Caco-2 (cell line): ENCODE results near the gene LBHD2. TPM values are rescaled to one million over a fixed set of nuclear protein-coding genes. Genes with fewer than 3 reads are reported as not detected.

Source experiments
- BruUV-seq: library from RNA; stranded (reverse); fragments of 400-500 nt; replicated peaks from 2 replicates; lab custom pipeline; 2021; lab: Mats Ljungman, UMichigan
- CTCF ChIA-PET: fragments of 300-600 bp; sonication (Branson Sonifier 250); formaldehyde crosslinking; loops from one replicate; lab custom pipeline; 2022; ENCODE audit warnings: antibody characterized with exemption; lab: Charles Lee
- POLR2A ChIA-PET: fragments of 300-600 bp; sonication (Branson Sonifier 250); formaldehyde crosslinking; loops from one replicate; lab custom pipeline; 2022; ENCODE audit warnings: antibody characterized with exemption; lab: Charles Lee
- DNase-seq, 2 experiments: peaks; one replicate each; pipeline versions ENCODE4 v3.0.0 to v3.0.0-alpha.2; 2020 to 2022
- H3K27me3 ChIP-seq: replicated peaks from 2 replicates; pipeline ENCODE4 v1.6.0; 2011; ENCODE audit warnings: low read length; ENCODE audit not compliant: control insufficient read depth, insufficient read depth
- H3K36me3 ChIP-seq: 2 replicates; pipeline ENCODE4 v1.5.1; 2011; ENCODE audit warnings: low read length; ENCODE audit not compliant: control insufficient read depth, insufficient read depth
- H3K4me1 ChIP-seq: fragments of 250-450 bp; sonication (Bioruptor Pico); 2 replicates; pipeline ENCODE4 v1.5.1; 2020; ENCODE audit warnings: mild to moderate bottlenecking
- H3K4me3 ChIP-seq: 2 replicates; pipeline ENCODE4 v1.5.1; 2011; ENCODE audit warnings: low read depth, mild to moderate bottlenecking, control low read depth, low read length
- H3K9me3 ChIP-seq: fragments of 250-450 bp; sonication (Bioruptor Pico); 2 replicates; pipeline ENCODE4 v1.5.1; 2020; ENCODE audit warnings: mild to moderate bottlenecking, moderate library complexity
- H3K27ac Mint-ChIP-seq: one replicate; pipeline ENCODE4 v1.8.0; 2022; ENCODE audit warnings: mixed read lengths; ENCODE audit not compliant: unreplicated experiment
- H3K27me3 Mint-ChIP-seq: one replicate; pipeline ENCODE4 v1.8.0; 2022; ENCODE audit warnings: mixed read lengths; ENCODE audit not compliant: insufficient read depth, unreplicated experiment
- H3K36me3 Mint-ChIP-seq: one replicate; pipeline ENCODE4 v1.8.0; 2022; ENCODE audit warnings: mild to moderate bottlenecking, mixed read lengths; ENCODE audit not compliant: insufficient read depth, unreplicated experiment
- H3K4me1 Mint-ChIP-seq: one replicate; pipeline ENCODE4 v1.8.0; 2022; ENCODE audit warnings: low read depth, mixed read lengths; ENCODE audit not compliant: unreplicated experiment
- H3K4me3 Mint-ChIP-seq: one replicate; pipeline ENCODE4 v1.8.0; 2022; ENCODE audit warnings: mild to moderate bottlenecking, moderate library complexity, mixed read lengths; ENCODE audit not compliant: unreplicated experiment
- H3K9me3 Mint-ChIP-seq: one replicate; pipeline ENCODE4 v1.8.0; 2022; ENCODE audit warnings: mixed read lengths; ENCODE audit not compliant: unreplicated experiment
- intact Hi-C: fragments of 100-400 bp; cut with micrococcal nuclease; formaldehyde crosslinking; loops from one replicate; pipeline ENCODE4 v1.10.0; 2022; ENCODE audit not compliant: unreplicated experiment
- total RNA-seq: library from RNA; stranded (reverse); gene quantifications from 2 replicates; pipeline ENCODE4 v1.2.3, GENCODE V29; 2022
- TF ChIP-seq, protein P1 (sequence below), 2 experiments: fragments of 200-600 bp in 1 of 2; IDR thresholded peaks; 1 replicate in 1 of 2; 2 replicates in 1 of 2; pipeline versions ENCODE4 v1.5.1 to v1.8.0; 2011 to 2022; ENCODE audit warnings: antibody characterized with exemption in 1 of 2, control low read depth in 1 of 2, inconsistent platforms in 1 of 2, low read depth in 1 of 2, low read length in 1 of 2, mild to moderate bottlenecking in 1 of 2, moderate library complexity in 1 of 2; ENCODE audit not compliant: insufficient read depth in 1 of 2, severe bottlenecking in 1 of 2, unreplicated experiment in 1 of 2

The LBHD2 gene
- total RNA-seq, 1 experiment from 2014 or later, result not detected

DNA sequence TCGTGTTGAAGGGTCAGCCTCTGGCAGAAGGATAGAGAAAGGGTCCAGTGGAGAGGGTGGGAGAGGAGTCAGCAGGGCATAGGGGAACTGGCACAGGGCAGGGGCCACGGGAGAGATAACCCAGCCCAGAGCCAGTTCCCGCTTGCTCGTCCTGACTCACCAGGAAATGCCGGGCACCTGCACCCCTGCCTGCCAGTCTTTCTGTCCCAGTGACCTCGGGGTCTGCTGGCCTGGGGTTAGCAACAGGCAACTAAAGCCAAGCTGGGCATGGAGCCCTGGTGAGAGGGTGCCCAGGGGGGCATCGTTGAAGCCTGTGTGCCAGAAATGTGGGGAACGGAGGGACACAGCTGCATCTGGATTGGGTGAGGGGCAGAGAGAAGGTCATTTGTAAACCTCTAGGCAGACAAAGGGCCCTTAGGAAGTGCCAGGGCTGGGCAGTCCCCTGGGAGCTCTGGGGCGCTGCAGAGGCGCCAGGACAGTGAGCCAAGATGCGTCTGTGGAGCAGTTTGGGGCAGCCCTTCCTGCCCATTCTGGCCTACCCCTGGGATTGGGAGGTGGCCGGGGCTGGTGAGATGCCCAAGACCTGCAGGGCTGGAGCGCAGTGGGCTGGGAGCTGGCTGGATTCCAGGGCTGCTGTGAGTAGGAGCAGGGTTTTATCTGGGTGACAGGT, 44.8 kb downstream of the LBHD2 start:
- H3K27me3 ChIP-seq, result no peaks in the 10 kb centered on the region
- peaks cover 6% of the 10 kb centered on the region for H3K4me1 Mint-ChIP-seq
- no TSS peak for BruUV-seq
- H3K27me3 Mint-ChIP-seq, result no peaks in the 10 kb centered on the region
- DNase-seq, result no peak
- intact Hi-C loops, result loop anchor here (5.0 kb wide), 1 partner anchor 59 kb away; no protein-coding TSS in a partner anchor
- H3K27ac Mint-ChIP-seq, result no peak overlapping the region
- H3K4me3 Mint-ChIP-seq, result no peak overlapping the region
- POLR2A ChIA-PET, result no interaction called here
- CTCF ChIA-PET, result interaction anchor here (0.6 to 3.1 kb wide), 3 partner anchors 24 to 169 kb away, joined by 6 to 26 read pairs (median 11); no protein-coding TSS in a partner anchor
- no peaks in the 10 kb centered on the region for H3K9me3 Mint-ChIP-seq
- H3K9me3 ChIP-seq, result no peaks in the 10 kb centered on the region
- no peaks in the 10 kb centered on the region for H3K36me3 ChIP-seq
- H3K36me3 Mint-ChIP-seq, result no peaks in the 10 kb centered on the region
- TF ChIP-seq, protein P1, sequence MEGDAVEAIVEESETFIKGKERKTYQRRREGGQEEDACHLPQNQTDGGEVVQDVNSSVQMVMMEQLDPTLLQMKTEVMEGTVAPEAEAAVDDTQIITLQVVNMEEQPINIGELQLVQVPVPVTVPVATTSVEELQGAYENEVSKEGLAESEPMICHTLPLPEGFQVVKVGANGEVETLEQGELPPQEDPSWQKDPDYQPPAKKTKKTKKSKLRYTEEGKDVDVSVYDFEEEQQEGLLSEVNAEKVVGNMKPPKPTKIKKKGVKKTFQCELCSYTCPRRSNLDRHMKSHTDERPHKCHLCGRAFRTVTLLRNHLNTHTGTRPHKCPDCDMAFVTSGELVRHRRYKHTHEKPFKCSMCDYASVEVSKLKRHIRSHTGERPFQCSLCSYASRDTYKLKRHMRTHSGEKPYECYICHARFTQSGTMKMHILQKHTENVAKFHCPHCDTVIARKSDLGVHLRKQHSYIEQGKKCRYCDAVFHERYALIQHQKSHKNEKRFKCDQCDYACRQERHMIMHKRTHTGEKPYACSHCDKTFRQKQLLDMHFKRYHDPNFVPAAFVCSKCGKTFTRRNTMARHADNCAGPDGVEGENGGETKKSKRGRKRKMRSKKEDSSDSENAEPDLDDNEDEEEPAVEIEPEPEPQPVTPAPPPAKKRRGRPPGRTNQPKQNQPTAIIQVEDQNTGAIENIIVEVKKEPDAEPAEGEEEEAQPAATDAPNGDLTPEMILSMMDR (IDR thresholded peaks at IDR 0.05; ENCODE audit: insufficient read depth in 1 of 2, low read depth in 1 of 2, low read length in 1 of 2, severe bottlenecking in 1 of 2, unreplicated experiment in 1 of 2), result no peak
- peaks cover 7% of the 10 kb centered on the region for H3K4me1 ChIP-seq
- H3K4me3 ChIP-seq, result no peak overlapping the region

- intact Hi-C loops, result loop anchor here (5.0 kb wide), 1 partner anchor 58 kb away; no protein-coding TSS in a partner anchor
- DNase-seq, result peak in 1 of 2 experiments; percentile 48
- TF ChIP-seq, protein P1 (IDR thresholded peaks at IDR 0.05; ENCODE audit: insufficient read depth in 1 of 2, low read depth in 1 of 2, low read length in 1 of 2, severe bottlenecking in 1 of 2, unreplicated experiment in 1 of 2), result no peak
- H3K4me1 Mint-ChIP-seq, result peaks cover 6% of the 10 kb centered on the region
- Histone ChIP-seq H3K4me3 (no peak overlapping the region), H3K4me1 (peaks cover 7% of the 10 kb centered on the region), H3K36me3 (no peaks in the 10 kb centered on the region), H3K9me3 (no peaks in the 10 kb centered on the region), H3K27me3 (no peaks in the 10 kb centered on the region)
- H3K4me3 Mint-ChIP-seq, result no peak overlapping the region
- H3K9me3 Mint-ChIP-seq, result no peaks in the 10 kb centered on the region
- CTCF ChIA-PET, result interaction anchor here (0.6 to 0.7 kb wide), 3 partner anchors 26 to 364 kb away, joined by 3 to 6 read pairs (median 3); no protein-coding TSS in a partner anchor
- H3K36me3 Mint-ChIP-seq, result no peaks in the 10 kb centered on the region
- BruUV-seq, result no TSS peak
- POLR2A ChIA-PET, result no interaction called here
- no peak overlapping the region for H3K27ac Mint-ChIP-seq
- H3K27me3 Mint-ChIP-seq, result no peaks in the 10 kb centered on the region
Measured at GRCh38 chr14:103129301-103130016, 45.4 kb downstream of the LBHD2 start.

DNA sequence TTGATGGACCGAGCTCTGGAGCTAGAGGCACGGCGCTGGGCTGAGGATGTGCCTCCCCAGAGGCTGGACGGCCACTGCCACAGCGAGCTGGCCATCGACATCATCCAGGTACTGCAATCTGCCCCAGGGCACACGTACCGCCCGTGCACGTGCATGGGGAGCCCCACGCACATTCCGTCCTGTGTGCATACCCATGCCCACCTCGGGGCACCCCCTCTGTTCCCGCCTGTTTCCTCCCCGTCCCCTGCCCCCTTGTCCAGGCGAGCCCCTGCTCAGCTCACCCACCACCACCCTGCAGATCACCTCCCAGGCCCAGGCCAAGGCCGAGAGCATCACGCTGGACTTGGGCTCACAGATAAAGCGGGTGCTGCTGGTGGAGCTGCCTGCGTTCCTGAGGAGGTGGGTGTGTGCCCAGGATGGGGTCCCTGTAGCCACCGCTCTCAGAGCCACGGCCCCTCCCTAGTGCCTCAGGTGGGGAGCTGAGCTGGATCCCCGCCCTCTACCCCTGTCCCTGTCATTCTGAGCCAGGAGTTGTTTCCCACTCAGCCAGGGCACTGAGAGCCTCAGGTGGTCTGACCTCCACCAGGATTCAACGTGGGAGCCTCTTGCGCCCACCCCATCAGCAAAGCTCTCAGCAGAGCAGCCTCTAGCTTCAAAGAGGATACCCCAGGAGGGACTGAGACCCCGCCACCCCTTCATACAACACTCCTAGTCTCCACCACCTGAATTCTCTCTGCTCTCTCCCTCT, 46.2 kb downstream of the LBHD2 start:
- ChIA-PET CTCF (interaction anchor here (0.6 to 0.7 kb wide), 2 partner anchors 26 to 364 kb away, joined by 3 read pairs; no protein-coding TSS in a partner anchor), POLR2A (no interaction called here)
- BruUV-seq, result no TSS peak
- Mint-ChIP-seq H3K36me3 (no peaks in the 10 kb centered on the region), H3K9me3 (no peaks in the 10 kb centered on the region), H3K27ac (peak overlapping the region; percentile 2), H3K27me3 (no peaks in the 10 kb centered on the region), H3K4me1 (peaks cover 6% of the 10 kb centered on the region), H3K4me3 (no peak overlapping the region)
- H3K4me3 ChIP-seq, result no peak overlapping the region
- peaks cover 7% of the 10 kb centered on the region for H3K4me1 ChIP-seq
- no peaks in the 10 kb centered on the region for H3K36me3 ChIP-seq
- intact Hi-C loops, result no loop called here
- TF ChIP-seq, protein P1 (IDR thresholded peaks at IDR 0.05; ENCODE audit: insufficient read depth in 1 of 2, low read depth in 1 of 2, low read length in 1 of 2, severe bottlenecking in 1 of 2, unreplicated experiment in 1 of 2), result no peak
- no peaks in the 10 kb centered on the region for H3K27me3 ChIP-seq
- H3K9me3 ChIP-seq, result no peaks in the 10 kb centered on the region
- DNase-seq, result no peak
